Stimulated activated CD8-positive, alpha-beta memory T cell treated with anti-CD3 and anti-CD28 coated beads, Interleukin-4, amount 100 ng/mL, for 24 hours (primary cell): ENCODE results near the gene RBBP8NL.

Experiments
- DNase-seq: peaks from one replicate; pipeline ENCODE4 v3.0.0-alpha.2; 2020; ENCODE audit warnings: low read depth

The RBBP8NL gene

GRCh38 chr20:62422636-62423325 lies 4.6 kb downstream of the RBBP8NL start:
- no peak for DNase-seq

GRCh38 chr20:62421716-62421990 lies 5.7 kb downstream of the RBBP8NL start:
- no peak for DNase-seq

GRCh38 chr20:62420846-62421715 lies 6.3 kb downstream of the RBBP8NL start:
- no peak for DNase-seq

GRCh38 chr20:62419759-62420158 lies 7.6 kb downstream of the RBBP8NL start:
- no peak for DNase-seq

- no peak for DNase-seq
These were observed 8.4 kb downstream of the RBBP8NL start for GRCh38 chr20:62418709-62419487.

- no peak for DNase-seq
These were observed 9.2 kb downstream of the RBBP8NL start for GRCh38 chr20:62417981-62418708.

GRCh38 chr20:62416651-62417637 lies 10.4 kb downstream of the RBBP8NL start:
- no peak for DNase-seq

GRCh38 chr20:62415354-62416111 lies 11.8 kb downstream of the RBBP8NL start:
- no peak for DNase-seq

- DNase-seq: no peak
These were observed 13.3 kb downstream of the RBBP8NL start for GRCh38 chr20:62413896-62414481.

- no peak for DNase-seq
These were observed 14.2 kb downstream of the RBBP8NL start for GRCh38 chr20:62413025-62413570.

- no peak for DNase-seq
These were observed 14.9 kb downstream of the RBBP8NL start for GRCh38 chr20:62412194-62413024.

GRCh38 chr20:62411479-62412193 lies 15.7 kb downstream of the RBBP8NL start:
- DNase-seq: no peak

- no peak for DNase-seq
These were observed 16.4 kb downstream of the RBBP8NL start for GRCh38 chr20:62410746-62411478.

GRCh38 chr20:62409931-62410745 lies 17.2 kb downstream of the RBBP8NL start:
- DNase-seq: no peak

- DNase-seq: no peak
These were observed 18.1 kb downstream of the RBBP8NL start for GRCh38 chr20:62409086-62409853.
